GM12892 (cell line): Measurements from ENCODE around the gene NUDT3.

Experiments used
- POLR2A ChIP-seq: IDR thresholded peaks from 2 replicates; pipeline ENCODE4 v1.6.1; 2011; ENCODE audit warnings: low read depth, low read length, control low read depth
- POLR2AphosphoS5 ChIP-seq: IDR thresholded peaks from 2 replicates; pipeline ENCODE4 v1.6.1; 2011; ENCODE audit warnings: low read depth, low read length, control low read depth

DNA sequence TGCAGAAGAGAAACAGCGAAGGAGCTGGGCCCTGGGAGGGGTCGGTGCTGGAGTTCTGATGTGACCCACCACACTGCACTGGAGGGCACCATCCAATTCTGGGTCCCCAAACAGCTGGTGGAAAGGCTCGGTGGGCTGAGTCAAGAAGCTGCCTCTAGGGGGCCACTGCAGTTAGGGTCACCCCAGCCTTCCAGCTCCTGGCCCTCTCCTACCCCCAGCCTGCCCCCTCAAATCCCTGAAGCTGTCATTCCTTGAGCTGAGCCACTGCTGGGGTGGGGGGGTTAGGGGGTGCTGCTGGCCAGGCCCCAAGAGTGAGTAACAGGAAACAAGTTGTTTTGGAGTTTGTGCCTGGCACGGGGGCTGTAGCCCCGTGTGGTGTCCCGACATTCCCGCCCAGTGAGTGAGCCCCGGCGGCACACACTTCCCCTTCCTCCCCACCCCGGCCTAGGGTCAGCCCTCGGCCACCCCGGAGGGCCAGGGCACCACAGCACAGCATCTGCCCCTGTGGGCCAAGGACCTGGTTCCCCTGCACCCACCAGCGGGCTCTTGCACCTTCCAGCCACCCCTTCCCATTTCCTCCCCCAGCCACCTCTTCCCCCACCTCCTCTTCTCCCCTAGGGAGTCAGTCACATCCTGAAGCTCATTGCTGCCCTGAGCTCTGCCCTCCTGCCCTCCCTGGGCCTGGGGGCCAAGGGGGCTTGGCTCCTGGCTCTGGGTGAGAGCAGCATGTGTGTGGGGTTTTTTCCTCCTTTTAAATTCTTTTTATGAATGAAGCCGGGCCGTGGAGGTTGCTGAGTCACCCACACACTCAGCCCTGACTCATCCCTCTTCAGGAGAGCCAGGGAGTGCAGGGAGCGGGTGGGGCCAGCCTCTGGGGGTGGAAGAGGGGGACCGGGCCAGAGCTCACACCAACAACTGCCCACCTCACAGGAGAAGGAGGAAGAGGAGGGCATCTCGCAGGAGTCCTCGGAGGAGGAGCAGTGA lies 148.3 kb downstream of the NUDT3 start:
- TF ChIP-seq POLR2AphosphoS5, result peak; percentile 1; the same call in 1 of the 2 replicates
- no peak; the same call in 1 of the 2 replicates for TF ChIP-seq POLR2A
